PC-3 (cell line): Measurements from ENCODE around the gene ZNF564.

ENCODE experiments used
- CTCF ChIP-seq: fragments of 300-600 bp; sonication (generic); conservative IDR thresholded peaks from 2 replicates; pipeline ENCODE4 v1.5.1; 2017; ENCODE audit warnings: antibody characterized with exemption, low read depth, mild to moderate bottlenecking, low read length
- EZH2 ChIP-seq: fragments of 300-600 bp; sonication (generic); IDR thresholded peaks from one replicate; pipeline ENCODE4 v1.6.1; 2017; ENCODE audit warnings: antibody characterized with exemption, mild to moderate bottlenecking, low read length; ENCODE audit not compliant: unreplicated experiment
- EZH2phosphoT487 ChIP-seq: fragments of 300-600 bp; sonication (generic); IDR thresholded peaks from 2 replicates; pipeline ENCODE4 v1.6.1; 2018; ENCODE audit warnings: mild to moderate bottlenecking, antibody characterized with exemption, low read length, borderline replicate concordance

DNA sequence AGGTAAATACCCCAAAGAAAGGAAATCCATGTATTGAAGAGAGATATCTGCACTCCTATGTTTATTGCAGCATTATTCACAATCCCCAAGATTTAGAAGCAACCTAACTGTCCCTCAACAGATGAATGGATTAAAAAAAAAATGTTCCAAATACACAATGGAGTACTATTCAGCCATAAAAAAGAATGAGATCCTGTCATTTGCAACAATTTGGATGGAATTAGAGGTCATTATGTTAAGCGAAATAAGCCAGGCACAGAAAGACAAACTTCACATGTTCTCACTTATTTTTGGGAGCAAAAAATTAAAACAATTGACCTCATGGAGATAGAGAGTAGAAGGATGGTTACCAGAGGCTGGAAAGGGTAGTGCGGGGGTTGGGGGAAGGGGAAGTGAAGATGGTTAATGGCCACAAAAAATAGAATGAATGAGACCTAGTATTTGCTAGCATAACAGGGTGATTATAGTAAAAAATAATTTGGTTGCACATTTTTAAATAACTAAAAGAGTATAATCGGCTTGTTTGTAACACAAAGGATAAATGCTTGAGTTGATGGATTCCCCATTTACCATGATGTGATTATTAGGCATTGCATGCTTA, 56.9 kb downstream of the ZNF564 start:
- TF ChIP-seq EZH2phosphoT487, result no peak
- TF ChIP-seq EZH2, result no peak
- TF ChIP-seq CTCF, result no peak
